H1 (cell line): ENCODE data around the gene VSTM4. TPM values are rescaled to one million over a fixed set of nuclear protein-coding genes. Genes with fewer than 3 reads are reported as not detected.

Source experiments
- CTCF ChIA-PET: fragments of 300-600 bp; sonication (Branson Sonifier 250); formaldehyde crosslinking; loops from one replicate; lab custom pipeline; 2021; ENCODE audit not compliant: partially characterized antibody; lab: Charles Lee
- POLR2A ChIA-PET: fragments of 300-600 bp; sonication (Branson Sonifier 250); formaldehyde crosslinking; loops from one replicate; lab custom pipeline; 2021; ENCODE audit warnings: inconsistent platforms; ENCODE audit not compliant: partially characterized antibody; lab: Charles Lee
- DNase-seq, 2 experiments: peaks; one replicate each; pipeline versions ENCODE4 v3.0.0 to v3.0.0-alpha.2; 2010 to 2022; ENCODE audit warnings: low spot score in 2 of 2, low read depth in 1 of 2, mixed read lengths in 1 of 2
- FAIRE-seq: peaks from 2 replicates; lab custom pipeline; 2011; peaks lifted over from hg19 to GRCh38; lab: Jason Lieb, UNC
- H2AFZ ChIP-seq: 2 replicates; pipeline ENCODE4 v1.8.1; 2012; ENCODE audit warnings: low read length, inconsistent platforms
- H2AK5ac ChIP-seq: 2 replicates; pipeline ENCODE4 v1.6.1; 2013; ENCODE audit warnings: low read depth, low read length
- H2BK120ac ChIP-seq: replicated peaks from 2 replicates; pipeline ENCODE3; 2013; ENCODE audit warnings: low read depth, low read length, inconsistent platforms
- H2BK12ac ChIP-seq: 2 replicates; pipeline ENCODE4 v1.6.1; 2013; ENCODE audit warnings: low read depth, low read length
- H2BK15ac ChIP-seq: 2 replicates; pipeline ENCODE4 v1.6.1; 2013; ENCODE audit warnings: low read length
- H2BK20ac ChIP-seq: 2 replicates; pipeline ENCODE4 v1.6.1; 2013; ENCODE audit warnings: low read length
- H2BK5ac ChIP-seq: 2 replicates; pipeline ENCODE4 v1.6.1; 2013; ENCODE audit warnings: low read depth, low read length
- H3K14ac ChIP-seq: 2 replicates; pipeline ENCODE4 v1.6.1; 2013; ENCODE audit warnings: inconsistent platforms; ENCODE audit not compliant: insufficient read length
- H3K18ac ChIP-seq: 2 replicates; pipeline ENCODE4 v1.6.1; 2013; ENCODE audit warnings: low read length; ENCODE audit errors: extremely low read depth
- H3K23ac ChIP-seq: 2 replicates; pipeline ENCODE4 v1.6.1; 2013; ENCODE audit warnings: inconsistent platforms; ENCODE audit not compliant: insufficient read length
- H3K23me2 ChIP-seq: 2 replicates; pipeline ENCODE4 v1.6.1; 2013; ENCODE audit warnings: low read depth, low read length
- H3K27ac ChIP-seq: 2 replicates; pipeline ENCODE4 v1.6.1; 2011; ENCODE audit warnings: low read depth, low read length, inconsistent platforms
- H3K27me3 ChIP-seq, 4 experiments: replicated peaks in 1 of 4; 1 replicate in 1 of 4; 2 replicates in 3 of 4; pipeline versions ENCODE4 v1.6.1 to v1.8.1; 2011 to 2013; ENCODE audit warnings: low read length in 3 of 4, mild to moderate bottlenecking in 3 of 4, inconsistent platforms in 2 of 4, mixed read lengths in 2 of 4, moderate library complexity in 1 of 4; ENCODE audit not compliant: control insufficient read depth in 3 of 4, insufficient read depth in 3 of 4; ENCODE audit errors: extremely low read depth in 1 of 4
- H3K36me3 ChIP-seq, 4 experiments: 2 replicates each; pipeline versions ENCODE4 v1.6.1 to v1.8.1; 2011 to 2013; ENCODE audit warnings: mild to moderate bottlenecking in 4 of 4, low read length in 3 of 4, moderate library complexity in 2 of 4, control low read depth in 1 of 4, inconsistent platforms in 1 of 4; ENCODE audit not compliant: insufficient read depth in 4 of 4, control insufficient read depth in 2 of 4
- H3K4ac ChIP-seq: replicated peaks from 2 replicates; pipeline ENCODE3; 2013; ENCODE audit warnings: low read length, low read depth, mixed read lengths, inconsistent platforms; ENCODE audit not compliant: insufficient read length
- H3K4me1 ChIP-seq, 4 experiments: replicated peaks in 1 of 4; 1 replicate in 1 of 4; 2 replicates in 3 of 4; pipeline versions ENCODE4 v1.6.1 to v1.8.1; 2011 to 2013; ENCODE audit warnings: low read length in 3 of 4, inconsistent platforms in 2 of 4, mixed read lengths in 1 of 4; ENCODE audit not compliant: insufficient read depth in 4 of 4, control insufficient read depth in 3 of 4
- H3K4me2 ChIP-seq, 2 experiments: 2 replicates each; pipeline versions ENCODE4 v1.6.1 to v1.8.1; 2011 to 2013; ENCODE audit warnings: low read depth in 2 of 2, low read length in 2 of 2, control low read depth in 1 of 2, inconsistent platforms in 1 of 2, mild to moderate bottlenecking in 1 of 2; ENCODE audit not compliant: insufficient read depth in 1 of 2
- H3K4me3 ChIP-seq, 4 experiments: fragments of 200-600, 300-600 bp in 1 of 4; sonication (generic), shearing (Covaris generic), sonication (Bioruptor Twin) in 1 of 4; 2 replicates each; pipeline versions ENCODE4 v1.5.1 to v1.8.1; 2011 to 2016; ENCODE audit warnings: low read length in 4 of 4, low read depth in 3 of 4, control low read depth in 2 of 4, inconsistent platforms in 2 of 4, mild to moderate bottlenecking in 2 of 4, mixed read lengths in 1 of 4, moderate library complexity in 1 of 4; ENCODE audit not compliant: insufficient read depth in 2 of 4; ENCODE audit errors: extremely low read depth in 1 of 4
- H3K56ac ChIP-seq: replicated peaks from 2 replicates; pipeline ENCODE3; 2013; ENCODE audit warnings: low read depth, mild to moderate bottlenecking, mixed read lengths, low read length, inconsistent platforms; ENCODE audit not compliant: insufficient read length
- H3K79me1 ChIP-seq: 2 replicates; pipeline ENCODE4 v1.6.1; 2013; ENCODE audit warnings: low read depth, low read length, control low read depth
- H3K79me2 ChIP-seq, 2 experiments: 2 replicates each; pipeline versions ENCODE4 v1.6.1 to v1.8.1; 2012 to 2013; ENCODE audit warnings: low read length in 2 of 2, mild to moderate bottlenecking in 2 of 2, inconsistent platforms in 1 of 2; ENCODE audit not compliant: insufficient read depth in 2 of 2, control insufficient read depth in 1 of 2
- H3K9ac ChIP-seq, 4 experiments: replicated peaks in 1 of 4; 1 replicate in 1 of 4; 2 replicates in 3 of 4; pipeline versions ENCODE4 v1.6.1 to v1.8.1; 2011 to 2013; ENCODE audit warnings: low read depth in 3 of 4, low read length in 3 of 4, control low read depth in 2 of 4, mild to moderate bottlenecking in 2 of 4, moderate library complexity in 2 of 4, inconsistent platforms in 1 of 4; ENCODE audit errors: extremely low read depth in 1 of 4
- H3K9me3 ChIP-seq, 2 experiments: 2 replicates each; pipeline versions ENCODE4 v1.6.1 to v1.8.1; 2012 to 2013; ENCODE audit warnings: mild to moderate bottlenecking in 2 of 2, moderate library complexity in 2 of 2, control low read depth in 1 of 2, inconsistent platforms in 1 of 2, low read depth in 1 of 2, low read length in 1 of 2, mixed read lengths in 1 of 2; ENCODE audit not compliant: insufficient read depth in 2 of 2
- H4K20me1 ChIP-seq, 2 experiments: replicated peaks in 1 of 2; 2 replicates each; pipeline versions ENCODE3 to v1.8.1; 2011 to 2013; ENCODE audit warnings: inconsistent platforms in 2 of 2, low read length in 2 of 2, mild to moderate bottlenecking in 1 of 2; ENCODE audit not compliant: insufficient read depth in 2 of 2, control insufficient read depth in 1 of 2
- H4K5ac ChIP-seq: 2 replicates; pipeline ENCODE4 v1.6.1; 2013; ENCODE audit warnings: low read length, low read depth, mixed read lengths, inconsistent platforms; ENCODE audit not compliant: insufficient read length
- H4K8ac ChIP-seq: 2 replicates; pipeline ENCODE4 v1.8.0; 2013; ENCODE audit warnings: mild to moderate bottlenecking, moderate library complexity, low read length, inconsistent platforms; ENCODE audit not compliant: insufficient read depth; ENCODE audit errors: extremely low read depth
- H4K91ac ChIP-seq: replicated peaks from 2 replicates; pipeline ENCODE3; 2013; ENCODE audit warnings: low read length, mixed read lengths, inconsistent platforms; ENCODE audit not compliant: insufficient read length
- WGBS, 2 experiments: shearing (Covaris generic) in 1 of 2; methylation state at CpG; one replicate each; pipeline versions ENCODE4 v1.1.6 to v1.1.7; 2013 to 2015; ENCODE audit warnings: low lambda C conversion rate in 2 of 2, mixed read lengths in 2 of 2, inconsistent platforms in 1 of 2, low coverage in 1 of 2, missing lambda C conversion rate in 1 of 2; ENCODE audit not compliant: insufficient replicate concordance in 2 of 2, insufficient coverage in 1 of 2, insufficient read length in 1 of 2; ENCODE audit errors: extremely low coverage in 1 of 2, missing lambda C conversion rate in 1 of 2; 5-methylcytosine and 5-hydroxymethylcytosine counted together
- polyA plus RNA-seq, 7 experiments: library from polyadenylated mRNA; depleted of rRNA in 3 of 7; stranded (reverse) in 5 of 7; unstranded in 2 of 7; fragments of >200 nt in 5 of 7; fragments of 200-250 nt in 2 of 7; gene quantifications; 1 replicate in 5 of 7; 2 replicates in 1 of 7; 4 replicates in 1 of 7; pipeline versions ENCODE4 v1.2.1 to v1.2.3, GENCODE V29; 2011 to 2013; ENCODE audit warnings: missing spikeins in 2 of 7, mixed read lengths in 2 of 7
- total RNA-seq: library from RNA; stranded (reverse); fragmentation: NEBNext Ultra II Directional; extraction: Animal tissue kit (Norgen Biotek cat#: 25700); gene quantifications from 2 replicates; pipeline ENCODE4 v1.2.1, GENCODE V29; 2021

Gene VSTM4
- total and polyA plus RNA-seq, 2 of the 8 experiments (the other 6 are each of a cell fraction or from before 2014, with no cell fraction given) = 0.48 to 0.73 TPM

GRCh38 chr10:49110684-49111319, 4.5 kb downstream of the VSTM4 start:
- Histone ChIP-seq H2BK120ac (no peak overlapping the region), H4K8ac (no peak overlapping the region), H4K5ac (no peak overlapping the region), H4K20me1 (no peaks in the 10 kb centered on the region), H3K9ac (no peak overlapping the region; a peak in 1 of 7 replicates), H2BK20ac (no peak overlapping the region), H3K56ac (no peak overlapping the region), H3K23me2 (peaks cover 3% of the 10 kb centered on the region; the same call in 1 of the 2 replicates), H2BK12ac (no peak overlapping the region), H2AK5ac (no peak overlapping the region), H3K18ac (no peak overlapping the region), H3K9me3 (no peaks in the 10 kb centered on the region), H3K4ac (no peak overlapping the region), H3K4me1 (no peaks in the 10 kb centered on the region), H3K14ac (no peak overlapping the region), H3K27ac (no peak overlapping the region), H3K4me3 (no peak overlapping the region), H3K79me1 (no peaks in the 10 kb centered on the region), H3K79me2 (no peaks in the 10 kb centered on the region), H3K23ac (no peak overlapping the region), H2BK5ac (no peak overlapping the region), H3K27me3 (peaks cover 0 to 8% (median 5%) of the 10 kb centered on the region in 4 experiments; a peak in 5 of 7 replicates), H4K91ac (no peak overlapping the region), H3K36me3 (no peaks in the 10 kb centered on the region), H3K4me2 (no peak overlapping the region), H2AFZ (no peak overlapping the region), H2BK15ac (no peak overlapping the region)
- CTCF ChIA-PET = interaction anchor here (1.6 kb wide), 1 partner anchor 53 kb away, joined by 3 read pairs; no protein-coding TSS in a partner anchor
- DNase-seq = peak in 1 of 2 experiments; percentile 33
- POLR2A ChIA-PET = no interaction called here
- 88% methylated on average over 4 of the region's 4 CpGs; no CpG with 5 or more reads in 1 of the 2 experiments for WGBS, 2 experiments
- FAIRE-seq = no peak
